ENCODE measurements around the gene ABL1. TPM values are rescaled to one million over a fixed set of nuclear protein-coding genes. Genes with fewer than 3 reads are reported as not detected.

ABL1 gene
- 28.1 TPM for polyA plus RNA-seq (2013)

GRCh38 chr9:130834371-130835336 lies at the start of gene ABL1:
Gene ABL1 (plus strand): TSS chr9:130835254. CDS start chr9:130835447, 193 bp downstream.
- Histone ChIP-seq H3K27me3 (replicated peaks in 2 of 5; ENCODE audit: control insufficient read depth in 4 of 5, insufficient read depth in 5 of 5, low read length in 4 of 5) (no peaks in the 10 kb centered on the region), H3K36me3 (ENCODE audit: control insufficient read depth in 4 of 4, insufficient read depth in 4 of 4, low read length in 3 of 4) (peaks cover 0 to 2% (median 0%) of the 10 kb centered on the region in 4 experiments), H3K4me3 (ENCODE audit: control insufficient read depth in 1 of 7, extremely low read depth in 1 of 7, insufficient read depth in 4 of 7, low read depth in 2 of 7, low read length in 6 of 7) (peak within 1 kb of the TSS; percentile 60 to 89 (median 77)), H3K27ac (ENCODE audit: insufficient read depth in 1 of 2, low read depth in 1 of 2, low read length in 2 of 2, poor library complexity in 1 of 2, severe bottlenecking in 2 of 2) (peak within 1 kb of the TSS; percentile 70 to 82), H3K4me1 (ENCODE audit: control extremely low read depth in 1 of 4, control insufficient read depth in 4 of 4, insufficient read depth in 4 of 4, low read length in 3 of 4) (peaks cover 8 to 34% (median 19%) of the 10 kb centered on the region in 4 experiments), H3K9me3 (ENCODE audit: control extremely low read depth in 1 of 5, control insufficient read depth in 4 of 5, insufficient read depth in 2 of 5, low read depth in 1 of 5, low read length in 4 of 5) (no peaks in the 10 kb centered on the region)
- DNase-seq = peak; percentile 78 to 92 (median 90)
- ChIA-PET POLR2A (interaction anchor here (1.0 kb wide), 1 partner anchor 10 kb away, joined by 4 read pairs; no protein-coding TSS in a partner anchor), CTCF (no interaction called here)
- WGBS (ENCODE audit: insufficient coverage) = 0% methylated on average over 71 of the region's 78 CpGs

GRCh38 chr9:130785940-130786508 lies 49.0 kb upstream of the ABL1 start:
- peak; percentile 47 to 87 (median 72) for DNase-seq
- H3K27ac ChIP-seq (ENCODE audit: insufficient read depth in 1 of 2, low read depth in 1 of 2, low read length in 2 of 2, poor library complexity in 1 of 2, severe bottlenecking in 2 of 2) = no peak overlapping the region
- no peak overlapping the region for H3K4me3 ChIP-seq (ENCODE audit: control insufficient read depth in 1 of 7, extremely low read depth in 1 of 7, insufficient read depth in 4 of 7, low read depth in 2 of 7, low read length in 6 of 7)
- H3K9me3 ChIP-seq (ENCODE audit: control extremely low read depth in 1 of 5, control insufficient read depth in 4 of 5, insufficient read depth in 2 of 5, low read depth in 1 of 5, low read length in 4 of 5) = peaks cover 0 to 13% (median 4%) of the 10 kb centered on the region in 5 experiments
- no peaks in the 10 kb centered on the region for H3K27me3 ChIP-seq (replicated peaks in 2 of 5; ENCODE audit: control insufficient read depth in 4 of 5, insufficient read depth in 5 of 5, low read length in 4 of 5)
- H3K4me1 ChIP-seq (ENCODE audit: control extremely low read depth in 1 of 4, control insufficient read depth in 4 of 4, insufficient read depth in 4 of 4, low read length in 3 of 4) = peaks cover 0 to 15% (median 1%) of the 10 kb centered on the region in 4 experiments
- H3K36me3 ChIP-seq (ENCODE audit: control insufficient read depth in 4 of 4, insufficient read depth in 4 of 4, low read length in 3 of 4) = no peaks in the 10 kb centered on the region
- POLR2A ChIA-PET = interaction anchor here (0.6 kb wide), 1 partner anchor 92 kb away, joined by 4 read pairs; no protein-coding TSS in a partner anchor
- 4% methylated on average over 3 of the region's 6 CpGs for WGBS (ENCODE audit: insufficient coverage)
- CTCF ChIA-PET = interaction anchor here (0.6 to 2.3 kb wide), 6 partner anchors 9 to 1323 kb away, joined by 3 to 11 read pairs (median 6); no protein-coding TSS in a partner anchor

DNA sequence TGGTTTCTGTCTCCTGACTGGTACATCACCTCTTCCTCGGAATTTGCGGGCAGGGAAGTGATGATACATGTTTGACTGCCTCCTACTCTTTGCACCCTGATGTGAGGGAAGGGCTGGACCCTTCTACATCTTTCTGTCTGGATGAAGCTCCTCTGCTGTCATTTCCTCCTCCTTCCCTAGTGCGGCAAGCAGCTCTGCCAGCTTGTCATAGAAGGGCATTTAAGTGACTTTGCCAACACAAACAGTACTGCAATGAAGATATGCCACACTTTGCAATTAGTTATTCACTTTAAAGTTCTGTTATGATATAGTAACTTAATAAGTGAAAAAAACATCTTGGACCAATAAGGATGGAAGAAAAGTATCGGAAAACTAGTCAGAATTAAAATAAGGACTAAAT lies 48.5 kb upstream of the ABL1 start:
- no peaks in the 10 kb centered on the region for H3K27me3 ChIP-seq (replicated peaks in 2 of 5; ENCODE audit: control insufficient read depth in 4 of 5, insufficient read depth in 5 of 5, low read length in 4 of 5)
- POLR2A ChIA-PET = no interaction called here
- WGBS (ENCODE audit: insufficient coverage) = 39% methylated on average over 4 of the region's 4 CpGs
- no peaks in the 10 kb centered on the region for H3K36me3 ChIP-seq (ENCODE audit: control insufficient read depth in 4 of 4, insufficient read depth in 4 of 4, low read length in 3 of 4)
- no peak overlapping the region for H3K4me3 ChIP-seq (ENCODE audit: control insufficient read depth in 1 of 7, extremely low read depth in 1 of 7, insufficient read depth in 4 of 7, low read depth in 2 of 7, low read length in 6 of 7)
- CTCF ChIA-PET = interaction anchor here (0.9 to 2.3 kb wide), 5 partner anchors 9 to 79 kb away, joined by 3 to 11 read pairs (median 7); no protein-coding TSS in a partner anchor
- H3K27ac ChIP-seq (ENCODE audit: insufficient read depth in 1 of 2, low read depth in 1 of 2, low read length in 2 of 2, poor library complexity in 1 of 2, severe bottlenecking in 2 of 2) = no peak overlapping the region
- peaks cover 0 to 14% (median 4%) of the 10 kb centered on the region in 5 experiments for H3K9me3 ChIP-seq (ENCODE audit: control extremely low read depth in 1 of 5, control insufficient read depth in 4 of 5, insufficient read depth in 2 of 5, low read depth in 1 of 5, low read length in 4 of 5)
- DNase-seq = peak in 1 of 3 donors; percentile 40
- peaks cover 0 to 15% (median 1%) of the 10 kb centered on the region in 4 experiments for H3K4me1 ChIP-seq (ENCODE audit: control extremely low read depth in 1 of 4, control insufficient read depth in 4 of 4, insufficient read depth in 4 of 4, low read length in 3 of 4)

DNA sequence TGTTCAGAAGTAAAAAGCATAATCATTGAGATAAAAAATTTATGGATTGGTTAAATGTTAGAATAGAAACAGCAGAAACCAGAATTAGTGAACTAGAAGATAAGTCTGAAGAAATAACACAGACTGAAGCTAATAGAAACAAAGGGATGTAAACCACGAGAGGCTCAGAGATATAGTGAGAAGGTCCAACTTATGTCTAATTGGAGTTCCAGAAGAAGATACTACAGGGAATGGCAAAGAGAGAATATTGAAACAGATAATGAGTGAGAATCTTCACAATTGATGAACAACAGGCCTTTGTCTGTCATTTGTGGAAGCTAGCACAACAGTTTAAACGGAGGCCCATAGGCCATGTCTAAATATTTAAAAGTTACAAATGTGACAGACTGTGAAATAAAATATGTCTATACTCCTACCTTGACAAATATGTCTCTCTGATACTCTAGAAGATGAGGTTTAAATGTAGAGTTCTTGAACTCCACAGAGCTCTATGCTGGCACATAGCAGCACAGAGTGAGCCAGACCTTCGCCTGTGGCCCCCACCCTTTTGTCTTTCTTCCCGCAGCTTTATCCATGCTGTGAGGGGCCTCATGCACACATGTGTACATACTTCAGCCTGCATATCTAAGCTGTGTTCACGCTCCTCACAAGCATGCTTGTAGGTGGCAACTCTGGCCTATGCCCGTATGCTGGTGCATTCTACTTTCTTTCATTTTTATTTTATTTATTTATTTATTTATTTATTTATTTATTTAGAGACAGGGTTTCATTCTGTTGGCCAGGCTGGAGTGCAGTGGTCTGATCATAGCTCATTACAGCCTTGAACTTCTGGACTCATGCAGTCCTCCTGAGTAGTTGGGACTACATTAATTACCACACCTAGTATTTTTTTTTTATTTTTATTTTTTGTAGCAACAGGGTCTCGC lies 45.0 kb upstream of the ABL1 start:
- Histone ChIP-seq H3K27ac (ENCODE audit: insufficient read depth in 1 of 2, low read depth in 1 of 2, low read length in 2 of 2, poor library complexity in 1 of 2, severe bottlenecking in 2 of 2) (no peak overlapping the region), H3K36me3 (ENCODE audit: control insufficient read depth in 4 of 4, insufficient read depth in 4 of 4, low read length in 3 of 4) (no peaks in the 10 kb centered on the region), H3K4me3 (ENCODE audit: control insufficient read depth in 1 of 7, extremely low read depth in 1 of 7, insufficient read depth in 4 of 7, low read depth in 2 of 7, low read length in 6 of 7) (no peak overlapping the region), H3K4me1 (ENCODE audit: control extremely low read depth in 1 of 4, control insufficient read depth in 4 of 4, insufficient read depth in 4 of 4, low read length in 3 of 4) (peaks cover 0 to 15% (median 1%) of the 10 kb centered on the region in 4 experiments), H3K9me3 (ENCODE audit: control extremely low read depth in 1 of 5, control insufficient read depth in 4 of 5, insufficient read depth in 2 of 5, low read depth in 1 of 5, low read length in 4 of 5) (peaks cover 0 to 14% (median 4%) of the 10 kb centered on the region in 5 experiments), H3K27me3 (replicated peaks in 2 of 5; ENCODE audit: control insufficient read depth in 4 of 5, insufficient read depth in 5 of 5, low read length in 4 of 5) (no peaks in the 10 kb centered on the region)
- ChIA-PET CTCF (interaction anchor here (1.1 to 1.6 kb wide), 2 partner anchors 35 to 64 kb away, joined by 4 read pairs; no protein-coding TSS in a partner anchor), POLR2A (no interaction called here)
- DNase-seq = peak in 2 of 3 donors; percentile 20 to 40
- 96% methylated on average over 3 of the region's 7 CpGs for WGBS (ENCODE audit: insufficient coverage)

DNA sequence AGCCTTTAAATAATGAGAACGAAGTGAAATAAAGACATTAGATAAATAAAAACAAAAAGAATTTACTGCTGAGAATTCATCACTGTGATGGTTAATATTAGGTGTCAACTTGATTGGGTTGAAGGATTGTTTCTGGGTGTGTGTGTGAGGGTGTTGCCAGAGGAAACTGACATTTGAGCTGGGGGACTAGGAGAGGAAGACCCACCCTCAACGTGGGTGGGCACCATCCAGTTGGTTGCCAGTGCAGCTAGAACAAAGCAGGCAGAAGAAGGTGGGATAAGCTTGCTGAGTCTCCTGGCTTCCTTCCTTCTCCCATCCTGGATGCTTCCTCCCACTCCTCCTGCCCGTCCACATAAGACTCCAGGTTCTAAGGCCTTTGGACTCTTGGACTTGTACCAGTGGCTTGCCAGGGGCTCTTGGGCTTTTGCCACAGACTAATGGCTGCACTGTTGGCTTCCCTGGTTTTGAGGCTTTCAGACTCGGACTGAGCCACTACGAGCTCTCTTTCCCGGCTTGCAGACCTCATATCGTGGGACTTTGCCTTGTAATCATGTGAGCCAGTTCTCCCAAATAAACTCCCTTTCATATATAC lies 43.7 kb upstream of the ABL1 start:
- H3K4me3 ChIP-seq (ENCODE audit: control insufficient read depth in 1 of 7, extremely low read depth in 1 of 7, insufficient read depth in 4 of 7, low read depth in 2 of 7, low read length in 6 of 7) = no peak overlapping the region
- no peaks in the 10 kb centered on the region for H3K36me3 ChIP-seq (ENCODE audit: control insufficient read depth in 4 of 4, insufficient read depth in 4 of 4, low read length in 3 of 4)
- H3K27me3 ChIP-seq (replicated peaks in 2 of 5; ENCODE audit: control insufficient read depth in 4 of 5, insufficient read depth in 5 of 5, low read length in 4 of 5) = no peaks in the 10 kb centered on the region
- H3K4me1 ChIP-seq (ENCODE audit: control extremely low read depth in 1 of 4, control insufficient read depth in 4 of 4, insufficient read depth in 4 of 4, low read length in 3 of 4) = peaks cover 0 to 9% (median 0%) of the 10 kb centered on the region in 4 experiments
- DNase-seq = no peak
- WGBS (ENCODE audit: insufficient coverage) = 94% methylated on average over 4 of the region's 7 CpGs
- no peak overlapping the region for H3K27ac ChIP-seq (ENCODE audit: insufficient read depth in 1 of 2, low read depth in 1 of 2, low read length in 2 of 2, poor library complexity in 1 of 2, severe bottlenecking in 2 of 2)
- peaks cover 0 to 14% (median 4%) of the 10 kb centered on the region in 5 experiments for H3K9me3 ChIP-seq (ENCODE audit: control extremely low read depth in 1 of 5, control insufficient read depth in 4 of 5, insufficient read depth in 2 of 5, low read depth in 1 of 5, low read length in 4 of 5)
- POLR2A ChIA-PET = no interaction called here
- CTCF ChIA-PET = interaction anchor here (1.2 kb wide), 1 partner anchor 70 kb away, joined by 3 read pairs; no protein-coding TSS in a partner anchor

DNA sequence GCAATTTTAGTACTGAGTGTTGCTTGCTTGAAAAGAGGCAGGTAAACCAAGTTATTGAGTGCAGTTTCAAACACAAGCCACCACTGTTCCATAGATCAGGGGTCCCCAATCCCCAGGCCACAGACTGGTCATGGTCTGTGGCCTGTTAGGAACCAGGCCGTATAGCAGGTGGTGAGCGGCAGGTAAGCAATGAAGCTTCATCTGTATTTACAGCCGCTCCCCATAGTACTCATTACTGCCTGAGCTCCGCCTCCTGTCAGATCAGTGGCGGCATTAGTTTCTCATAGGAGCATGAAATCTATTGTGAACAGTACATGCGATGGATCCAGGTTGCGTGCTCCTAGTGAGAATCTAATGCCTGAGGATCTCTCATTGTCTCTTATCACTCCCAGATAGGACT lies 41.5 kb upstream of the ABL1 start:
- Histone ChIP-seq H3K4me1 (ENCODE audit: control extremely low read depth in 1 of 4, control insufficient read depth in 4 of 4, insufficient read depth in 4 of 4, low read length in 3 of 4) (no peaks in the 10 kb centered on the region), H3K4me3 (ENCODE audit: control insufficient read depth in 1 of 7, extremely low read depth in 1 of 7, insufficient read depth in 4 of 7, low read depth in 2 of 7, low read length in 6 of 7) (no peak overlapping the region), H3K27ac (ENCODE audit: insufficient read depth in 1 of 2, low read depth in 1 of 2, low read length in 2 of 2, poor library complexity in 1 of 2, severe bottlenecking in 2 of 2) (no peak overlapping the region), H3K27me3 (replicated peaks in 2 of 5; ENCODE audit: control insufficient read depth in 4 of 5, insufficient read depth in 5 of 5, low read length in 4 of 5) (no peaks in the 10 kb centered on the region), H3K9me3 (ENCODE audit: control extremely low read depth in 1 of 5, control insufficient read depth in 4 of 5, insufficient read depth in 2 of 5, low read depth in 1 of 5, low read length in 4 of 5) (peaks cover 0 to 14% (median 4%) of the 10 kb centered on the region in 5 experiments), H3K36me3 (ENCODE audit: control insufficient read depth in 4 of 4, insufficient read depth in 4 of 4, low read length in 3 of 4) (no peaks in the 10 kb centered on the region)
- DNase-seq = no peak
- POLR2A ChIA-PET = no interaction called here
- CTCF ChIA-PET = no interaction called here
- 98% methylated on average over 7 of the region's 7 CpGs for WGBS (ENCODE audit: insufficient coverage)
